OCI-LY1 (cell line): ENCODE data around the gene LRP1.

ENCODE experiments used
- H2AFZ ChIP-seq: fragments of 200-600 bp; sonication (generic), shearing (Covaris generic); 2 replicates; pipeline ENCODE4 v1.6.0; 2014; ENCODE audit warnings: antibody characterized with exemption, mild to moderate bottlenecking, low read length
- H3F3A ChIP-seq: fragments of 200-600 bp; sonication (generic), shearing (Covaris generic); 2 replicates; pipeline ENCODE4 v1.6.0; 2014; ENCODE audit warnings: mild to moderate bottlenecking, antibody characterized with exemption, low read length, moderate library complexity; ENCODE audit not compliant: insufficient read depth
- H3K27ac ChIP-seq: fragments of 200-600 bp; sonication (generic); 2 replicates; pipeline ENCODE4 v1.5.1; 2014; ENCODE audit warnings: low read length, mixed run types, mild to moderate bottlenecking, low read depth; ENCODE audit not compliant: poor library complexity, severe bottlenecking
- H3K27me3 ChIP-seq: fragments of 200-600 bp; sonication (generic); 2 replicates; pipeline ENCODE4 v1.6.0; 2014; ENCODE audit warnings: antibody characterized with exemption, mild to moderate bottlenecking, low read length, moderate library complexity; ENCODE audit not compliant: insufficient read depth
- H3K36me3 ChIP-seq: fragments of 200-600 bp; sonication (generic); 2 replicates; pipeline ENCODE4 v1.6.1; 2014; ENCODE audit warnings: mild to moderate bottlenecking, antibody characterized with exemption, low read length, moderate library complexity, mixed read lengths; ENCODE audit not compliant: insufficient read depth
- H3K4me1 ChIP-seq: fragments of 200-600 bp; sonication (generic); 2 replicates; pipeline ENCODE4 v1.5.1; 2014; ENCODE audit warnings: mild to moderate bottlenecking, low read length, moderate library complexity; ENCODE audit not compliant: insufficient read depth, severe bottlenecking
- H3K4me2 ChIP-seq: fragments of 200-600 bp; sonication (generic), shearing (Covaris generic); 2 replicates; pipeline ENCODE4 v1.6.1; 2014; ENCODE audit warnings: low read length
- H3K4me3 ChIP-seq: fragments of 200-600 bp; sonication (generic); 2 replicates; pipeline ENCODE4 v1.5.1; 2014; ENCODE audit warnings: low read length, low read depth, mild to moderate bottlenecking, mixed read lengths; ENCODE audit not compliant: poor library complexity, severe bottlenecking
- H3K79me2 ChIP-seq: fragments of 200-600 bp; shearing (Covaris generic); 2 replicates; pipeline ENCODE4 v1.6.1; 2016; ENCODE audit warnings: mixed run types, low read length, mixed read lengths; ENCODE audit not compliant: insufficient read depth
- H3K9ac ChIP-seq: fragments of 200-600 bp; sonication (generic), shearing (Covaris generic); 2 replicates; pipeline ENCODE4 v1.6.1; 2014; ENCODE audit warnings: mild to moderate bottlenecking, low read length, mixed read lengths
- H3K9me2 ChIP-seq: fragments of 200-600 bp; sonication (generic), shearing (Covaris generic); 2 replicates; pipeline ENCODE4 v1.6.1; 2014; ENCODE audit warnings: low read depth, mild to moderate bottlenecking, low read length, mixed read lengths
- H3K9me3 ChIP-seq: fragments of 200-600 bp; shearing (Covaris generic); 2 replicates; pipeline ENCODE4 v1.6.1; 2014; ENCODE audit warnings: low read length, mixed read lengths
- H4K20me1 ChIP-seq: fragments of 200-600 bp; sonication (generic), shearing (Covaris generic); 2 replicates; pipeline ENCODE4 v1.6.0; 2016; ENCODE audit warnings: mild to moderate bottlenecking, low read length; ENCODE audit not compliant: insufficient read depth
- CTCF ChIP-seq: fragments of 200-600 bp; sonication (generic), shearing (Covaris generic); IDR thresholded peaks from 2 replicates; pipeline ENCODE4 v1.5.1; 2017; ENCODE audit warnings: mild to moderate bottlenecking, antibody characterized with exemption, low read length, moderate library complexity, mixed read lengths
- EZH2 ChIP-seq: fragments of 200-600 bp; sonication (generic), shearing (Covaris generic); IDR thresholded peaks from 2 replicates; pipeline ENCODE4 v1.8.0; 2017; ENCODE audit warnings: borderline replicate concordance, mixed run types, mild to moderate bottlenecking, antibody characterized with exemption, low read length, moderate library complexity, mixed read lengths

The LRP1 gene

GRCh38 chr12:57212701-57213057, 84.4 kb downstream of the LRP1 start:
- Histone ChIP-seq H3K4me1 (peaks cover 67% of the 10 kb centered on the region), H4K20me1 (no peaks in the 10 kb centered on the region), H3K4me2 (no peak overlapping the region; the same call in 1 of the 2 replicates), H3K36me3 (no peaks in the 10 kb centered on the region), H3K9ac (no peak overlapping the region; the same call in 1 of the 2 replicates), H3K4me3 (no peak overlapping the region), H3K9me2 (no peaks in the 10 kb centered on the region), H3F3A (no peaks in the 10 kb centered on the region), H3K27ac (no peak overlapping the region), H3K27me3 (no peaks in the 10 kb centered on the region), H2AFZ (no peak overlapping the region), H3K9me3 (no peaks in the 10 kb centered on the region), H3K79me2 (no peaks in the 10 kb centered on the region)
- TF ChIP-seq EZH2 (no peak), CTCF (no peak)

- no peak overlapping the region for H2AFZ ChIP-seq
These were observed 84.9 kb downstream of the LRP1 start for GRCh38 chr12:57213058-57213715.

GRCh38 chr12:57213763-57214397, 85.6 kb downstream of the LRP1 start:
- H2AFZ ChIP-seq: no peak overlapping the region
- peaks cover 79% of the 10 kb centered on the region for H3K4me1 ChIP-seq
- no peaks in the 10 kb centered on the region for H3K27me3 ChIP-seq

More at GRCh38 chr12:57213058-57213715, 84.9 kb downstream of the LRP1 start:
- TF ChIP-seq EZH2: no peak
- peak; percentile 88 for TF ChIP-seq CTCF
- no peak overlapping the region; the same call in 1 of the 2 replicates for H3K9ac ChIP-seq
- H3K79me2 ChIP-seq: no peaks in the 10 kb centered on the region
- no peaks in the 10 kb centered on the region for H3K27me3 ChIP-seq
- H4K20me1 ChIP-seq: no peaks in the 10 kb centered on the region
- H3K9me3 ChIP-seq: no peaks in the 10 kb centered on the region
- no peaks in the 10 kb centered on the region for H3K36me3 ChIP-seq
- H3K4me2 ChIP-seq: peak overlapping the region; percentile 3; the same call in 1 of the 2 replicates
- H3K4me3 ChIP-seq: no peak overlapping the region
- no peak overlapping the region for H3K27ac ChIP-seq
- no peaks in the 10 kb centered on the region for H3K9me2 ChIP-seq
- H3F3A ChIP-seq: no peaks in the 10 kb centered on the region
- peaks cover 72% of the 10 kb centered on the region for H3K4me1 ChIP-seq

More at GRCh38 chr12:57213763-57214397, 85.6 kb downstream of the LRP1 start:
- no peaks in the 10 kb centered on the region for H3K36me3 ChIP-seq
- H3K79me2 ChIP-seq: no peaks in the 10 kb centered on the region
- H3F3A ChIP-seq: no peaks in the 10 kb centered on the region
- no peaks in the 10 kb centered on the region for H3K9me2 ChIP-seq
- no peaks in the 10 kb centered on the region for H4K20me1 ChIP-seq
- H3K9me3 ChIP-seq: no peaks in the 10 kb centered on the region
- no peak overlapping the region for H3K27ac ChIP-seq
- H3K9ac ChIP-seq: no peak overlapping the region; the same call in 1 of the 2 replicates
- peak overlapping the region; percentile 10; the same call in 1 of the 2 replicates for H3K4me2 ChIP-seq
- H3K4me3 ChIP-seq: no peak overlapping the region
- no peak for TF ChIP-seq EZH2
